OCI-LY1 (cell line): ENCODE measurements around the gene CMPK1.

Experiments
- H2AFZ ChIP-seq: fragments of 200-600 bp; sonication (generic), shearing (Covaris generic); 2 replicates; pipeline ENCODE4 v1.6.0; 2014; ENCODE audit warnings: antibody characterized with exemption, mild to moderate bottlenecking, low read length
- H3F3A ChIP-seq: fragments of 200-600 bp; sonication (generic), shearing (Covaris generic); 2 replicates; pipeline ENCODE4 v1.6.0; 2014; ENCODE audit warnings: mild to moderate bottlenecking, antibody characterized with exemption, low read length, moderate library complexity; ENCODE audit not compliant: insufficient read depth
- H3K27ac ChIP-seq: fragments of 200-600 bp; sonication (generic); 2 replicates; pipeline ENCODE4 v1.5.1; 2014; ENCODE audit warnings: low read length, mixed run types, mild to moderate bottlenecking, low read depth; ENCODE audit not compliant: poor library complexity, severe bottlenecking
- H3K27me3 ChIP-seq: fragments of 200-600 bp; sonication (generic); 2 replicates; pipeline ENCODE4 v1.6.0; 2014; ENCODE audit warnings: antibody characterized with exemption, mild to moderate bottlenecking, low read length, moderate library complexity; ENCODE audit not compliant: insufficient read depth
- H3K36me3 ChIP-seq: fragments of 200-600 bp; sonication (generic); 2 replicates; pipeline ENCODE4 v1.6.1; 2014; ENCODE audit warnings: mild to moderate bottlenecking, antibody characterized with exemption, low read length, moderate library complexity, mixed read lengths; ENCODE audit not compliant: insufficient read depth
- H3K4me1 ChIP-seq: fragments of 200-600 bp; sonication (generic); 2 replicates; pipeline ENCODE4 v1.5.1; 2014; ENCODE audit warnings: mild to moderate bottlenecking, low read length, moderate library complexity; ENCODE audit not compliant: insufficient read depth, severe bottlenecking
- H3K4me2 ChIP-seq: fragments of 200-600 bp; sonication (generic), shearing (Covaris generic); 2 replicates; pipeline ENCODE4 v1.6.1; 2014; ENCODE audit warnings: low read length
- H3K4me3 ChIP-seq: fragments of 200-600 bp; sonication (generic); 2 replicates; pipeline ENCODE4 v1.5.1; 2014; ENCODE audit warnings: low read length, low read depth, mild to moderate bottlenecking, mixed read lengths; ENCODE audit not compliant: poor library complexity, severe bottlenecking
- H3K79me2 ChIP-seq: fragments of 200-600 bp; shearing (Covaris generic); 2 replicates; pipeline ENCODE4 v1.6.1; 2016; ENCODE audit warnings: mixed run types, low read length, mixed read lengths; ENCODE audit not compliant: insufficient read depth
- H3K9ac ChIP-seq: fragments of 200-600 bp; sonication (generic), shearing (Covaris generic); 2 replicates; pipeline ENCODE4 v1.6.1; 2014; ENCODE audit warnings: mild to moderate bottlenecking, low read length, mixed read lengths
- H3K9me2 ChIP-seq: fragments of 200-600 bp; sonication (generic), shearing (Covaris generic); 2 replicates; pipeline ENCODE4 v1.6.1; 2014; ENCODE audit warnings: low read depth, mild to moderate bottlenecking, low read length, mixed read lengths
- H3K9me3 ChIP-seq: fragments of 200-600 bp; shearing (Covaris generic); 2 replicates; pipeline ENCODE4 v1.6.1; 2014; ENCODE audit warnings: low read length, mixed read lengths
- H4K20me1 ChIP-seq: fragments of 200-600 bp; sonication (generic), shearing (Covaris generic); 2 replicates; pipeline ENCODE4 v1.6.0; 2016; ENCODE audit warnings: mild to moderate bottlenecking, low read length; ENCODE audit not compliant: insufficient read depth
- EZH2 ChIP-seq: fragments of 200-600 bp; sonication (generic), shearing (Covaris generic); IDR thresholded peaks from 2 replicates; pipeline ENCODE4 v1.8.0; 2017; ENCODE audit warnings: borderline replicate concordance, mixed run types, mild to moderate bottlenecking, antibody characterized with exemption, low read length, moderate library complexity, mixed read lengths
- TF ChIP-seq, protein P1 (sequence below): fragments of 200-600 bp; sonication (generic), shearing (Covaris generic); IDR thresholded peaks from 2 replicates; pipeline ENCODE4 v1.5.1; 2017; ENCODE audit warnings: mild to moderate bottlenecking, antibody characterized with exemption, low read length, moderate library complexity, mixed read lengths

Gene CMPK1

DNA sequence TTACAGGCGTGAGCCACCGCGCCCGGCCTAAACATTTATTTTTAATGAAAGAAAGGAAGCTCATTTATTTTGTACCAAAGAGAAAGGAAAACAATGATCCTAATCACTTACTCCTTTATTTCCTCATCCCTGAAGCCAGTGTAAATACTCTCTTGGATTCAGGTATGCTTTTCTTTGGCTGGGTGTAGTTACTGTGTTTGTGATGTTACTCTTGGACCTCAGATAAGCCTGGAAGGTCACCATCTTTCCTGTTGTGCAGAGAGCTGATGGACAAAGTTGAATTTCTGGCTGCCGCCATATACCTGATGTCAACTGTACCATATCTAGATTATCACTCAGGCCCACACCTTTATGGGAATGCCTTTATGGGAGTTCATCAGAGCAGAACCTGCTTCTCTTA is 47.1 kb downstream of the CMPK1 start:
- no peaks in the 10 kb centered on the region for H3K79me2 ChIP-seq
- peaks cover 39% of the 10 kb centered on the region for H3K36me3 ChIP-seq
- H3F3A ChIP-seq: no peaks in the 10 kb centered on the region
- no peaks in the 10 kb centered on the region for H3K9me2 ChIP-seq
- TF ChIP-seq, protein P1, sequence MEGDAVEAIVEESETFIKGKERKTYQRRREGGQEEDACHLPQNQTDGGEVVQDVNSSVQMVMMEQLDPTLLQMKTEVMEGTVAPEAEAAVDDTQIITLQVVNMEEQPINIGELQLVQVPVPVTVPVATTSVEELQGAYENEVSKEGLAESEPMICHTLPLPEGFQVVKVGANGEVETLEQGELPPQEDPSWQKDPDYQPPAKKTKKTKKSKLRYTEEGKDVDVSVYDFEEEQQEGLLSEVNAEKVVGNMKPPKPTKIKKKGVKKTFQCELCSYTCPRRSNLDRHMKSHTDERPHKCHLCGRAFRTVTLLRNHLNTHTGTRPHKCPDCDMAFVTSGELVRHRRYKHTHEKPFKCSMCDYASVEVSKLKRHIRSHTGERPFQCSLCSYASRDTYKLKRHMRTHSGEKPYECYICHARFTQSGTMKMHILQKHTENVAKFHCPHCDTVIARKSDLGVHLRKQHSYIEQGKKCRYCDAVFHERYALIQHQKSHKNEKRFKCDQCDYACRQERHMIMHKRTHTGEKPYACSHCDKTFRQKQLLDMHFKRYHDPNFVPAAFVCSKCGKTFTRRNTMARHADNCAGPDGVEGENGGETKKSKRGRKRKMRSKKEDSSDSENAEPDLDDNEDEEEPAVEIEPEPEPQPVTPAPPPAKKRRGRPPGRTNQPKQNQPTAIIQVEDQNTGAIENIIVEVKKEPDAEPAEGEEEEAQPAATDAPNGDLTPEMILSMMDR: no peak
- no peak for TF ChIP-seq EZH2
- H3K27ac ChIP-seq: no peak overlapping the region
- no peak overlapping the region for H2AFZ ChIP-seq
- H3K4me3 ChIP-seq: no peak overlapping the region
- no peak overlapping the region for H3K4me2 ChIP-seq
- no peaks in the 10 kb centered on the region for H3K4me1 ChIP-seq
- H3K27me3 ChIP-seq: no peaks in the 10 kb centered on the region
- H3K9me3 ChIP-seq: no peaks in the 10 kb centered on the region
- no peak overlapping the region for H3K9ac ChIP-seq
- H4K20me1 ChIP-seq: no peaks in the 10 kb centered on the region

DNA sequence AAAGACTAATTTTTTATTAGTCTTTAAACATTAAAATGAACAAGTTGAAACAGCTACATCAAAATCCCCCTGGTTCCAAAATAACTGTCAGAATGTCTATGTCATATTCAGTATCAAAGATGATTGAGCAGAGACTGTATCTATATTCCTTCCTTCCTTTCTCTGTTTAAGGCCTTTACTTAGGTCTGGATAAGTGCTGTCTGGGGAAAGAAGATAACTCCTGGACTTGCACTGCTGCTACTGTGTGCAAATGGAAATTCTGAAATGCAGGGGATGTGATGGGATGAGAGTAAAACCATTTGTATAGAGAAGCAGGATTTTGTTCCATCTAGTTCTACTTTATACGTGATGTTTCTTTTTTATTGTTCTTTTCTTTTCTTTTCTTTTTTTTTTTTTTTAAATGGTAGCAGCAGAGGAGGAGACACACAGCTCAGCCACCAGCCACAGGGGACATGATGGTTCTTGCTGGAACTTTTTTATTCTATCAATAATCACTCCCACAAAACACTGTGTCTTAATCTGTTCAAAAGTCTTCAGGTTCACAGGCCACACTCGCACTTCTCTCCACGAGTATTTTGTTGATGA is 48.9 kb downstream of the CMPK1 start:
- H4K20me1 ChIP-seq: no peaks in the 10 kb centered on the region
- no peak overlapping the region for H3K4me2 ChIP-seq
- TF ChIP-seq, protein P1: no peak
- TF ChIP-seq EZH2: no peak
- no peak overlapping the region for H3K4me3 ChIP-seq
- no peaks in the 10 kb centered on the region for H3K9me3 ChIP-seq
- no peaks in the 10 kb centered on the region for H3K27me3 ChIP-seq
- no peaks in the 10 kb centered on the region for H3K4me1 ChIP-seq
- no peaks in the 10 kb centered on the region for H3K9me2 ChIP-seq
- no peak overlapping the region for H2AFZ ChIP-seq
- H3K36me3 ChIP-seq: peaks cover 28% of the 10 kb centered on the region
- H3F3A ChIP-seq: no peaks in the 10 kb centered on the region
- H3K27ac ChIP-seq: no peak overlapping the region
- H3K9ac ChIP-seq: no peak overlapping the region
- H3K79me2 ChIP-seq: no peaks in the 10 kb centered on the region

DNA sequence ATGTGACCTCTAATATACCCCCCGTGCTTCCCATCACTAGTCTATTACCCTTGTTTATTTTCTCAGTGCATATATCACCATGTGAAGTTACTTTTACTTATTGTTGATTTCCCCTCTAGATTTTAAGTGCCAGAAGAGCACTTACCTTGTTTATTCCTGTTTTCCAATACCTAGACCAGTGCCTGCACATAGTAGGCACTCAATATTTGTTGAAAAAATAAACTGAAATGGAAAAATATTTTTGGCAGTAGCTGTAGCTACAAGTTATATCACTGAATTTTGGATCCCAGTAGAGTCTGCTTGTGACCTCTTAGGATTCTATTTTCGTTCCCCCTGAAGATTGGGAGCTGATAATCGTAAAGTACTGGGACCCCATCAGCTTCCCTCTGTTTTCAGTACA is 50.5 kb downstream of the CMPK1 start:
- no peaks in the 10 kb centered on the region for H3K4me1 ChIP-seq
- no peaks in the 10 kb centered on the region for H3K27me3 ChIP-seq
- H3K9ac ChIP-seq: no peak overlapping the region
- H3K9me3 ChIP-seq: no peaks in the 10 kb centered on the region
- H3K4me2 ChIP-seq: no peak overlapping the region
- no peak overlapping the region for H2AFZ ChIP-seq
- H3K27ac ChIP-seq: no peak overlapping the region
- H3K79me2 ChIP-seq: no peaks in the 10 kb centered on the region
- H4K20me1 ChIP-seq: no peaks in the 10 kb centered on the region
- H3F3A ChIP-seq: no peaks in the 10 kb centered on the region
- peaks cover 19% of the 10 kb centered on the region for H3K36me3 ChIP-seq
- no peak overlapping the region for H3K4me3 ChIP-seq
- no peak for TF ChIP-seq EZH2
- TF ChIP-seq, protein P1: no peak
- H3K9me2 ChIP-seq: no peaks in the 10 kb centered on the region
